ENCODE results near the gene KSR1. TPM values are rescaled to one million over a fixed set of nuclear protein-coding genes. Genes with fewer than 3 reads are reported as not detected.
A peak's percentile ranks its signal among the peaks of the same experiment; 100 is the strongest.
"Not testable (repeated sequence)": the region's sequence is repeated elsewhere in the genome, so short reads cannot be mapped to it uniquely, and the experiment has no call there.

KSR1 gene
- total RNA-seq, 4 donors from 2014 or later: 26.6 to 64.4 (median 42.2) TPM

GRCh38 chr17:27654136-27654535, 197.9 kb downstream of the KSR1 start:
- no peaks in the 10 kb centered on the region for H3K27me3 ChIP-seq
- no peak overlapping the region for H3K27ac ChIP-seq
- no peaks in the 10 kb centered on the region for H3K36me3 ChIP-seq
- H3K4me1 ChIP-seq: peaks cover 0 to 4% (median 0%) of the 10 kb centered on the region in 4 donors
- no peaks in the 10 kb centered on the region for H3K9me3 ChIP-seq
- no peak overlapping the region for H3K4me3 ChIP-seq
- no peak for DNase-seq
- TF ChIP-seq CTCF (IDR thresholded peaks at IDR 0.05) (no peak), POLR2A (IDR thresholded peaks at IDR 0.05) (no peak)

- Histone ChIP-seq H3K4me1 (no peaks in the 10 kb centered on the region), H3K9me3 (no peaks in the 10 kb centered on the region), H3K4me3 (no peak overlapping the region), H3K27ac (no peak overlapping the region), H3K36me3 (no peaks in the 10 kb centered on the region), H3K27me3 (no peaks in the 10 kb centered on the region)
- TF ChIP-seq CTCF (IDR thresholded peaks at IDR 0.05) (peak; percentile 68 to 94 (median 88)), POLR2A (IDR thresholded peaks at IDR 0.05) (no peak)
- DNase-seq: peak; percentile 57 to 88 (median 84)
Measured at GRCh38 chr17:27654654-27655524, 198.6 kb downstream of the KSR1 start.

- not testable (repeated sequence) for H3K4me1 ChIP-seq, H3K36me3 ChIP-seq, H3K4me3 ChIP-seq, H3K27ac ChIP-seq, H3K9me3 ChIP-seq, H3K27me3 ChIP-seq
- DNase-seq: peak in 1 of 3 donors; percentile 16
Measured at GRCh38 chr17:27655525-27656111, 199.4 kb downstream of the KSR1 start.

- H3K4me3 ChIP-seq, H3K27ac ChIP-seq, H3K27me3 ChIP-seq, H3K36me3 ChIP-seq, H3K4me1 ChIP-seq, H3K9me3 ChIP-seq: not testable (repeated sequence)
- DNase-seq: peak in 1 of 3 donors; percentile 14
Measured at GRCh38 chr17:27656620-27657019, 200.4 kb downstream of the KSR1 start.

- Histone ChIP-seq H3K27ac (no peak overlapping the region), H3K36me3 (no peaks in the 10 kb centered on the region), H3K4me1 (no peaks in the 10 kb centered on the region), H3K9me3 (no peaks in the 10 kb centered on the region), H3K27me3 (no peaks in the 10 kb centered on the region), H3K4me3 (no peak overlapping the region)
- TF ChIP-seq CTCF (IDR thresholded peaks at IDR 0.05) (no peak), POLR2A (IDR thresholded peaks at IDR 0.05) (no peak)
- DNase-seq: peak in 1 of 3 donors; percentile 31
Measured at GRCh38 chr17:27657620-27658019, 201.4 kb downstream of the KSR1 start.

- H3K4me3 ChIP-seq: no peak overlapping the region
- H3K4me1 ChIP-seq: no peaks in the 10 kb centered on the region
- H3K36me3 ChIP-seq: no peaks in the 10 kb centered on the region
- H3K9me3 ChIP-seq: no peaks in the 10 kb centered on the region
- no peak overlapping the region for H3K27ac ChIP-seq
- H3K27me3 ChIP-seq: no peaks in the 10 kb centered on the region
- DNase-seq: peak in 1 of 3 donors; percentile 1
- TF ChIP-seq CTCF (IDR thresholded peaks at IDR 0.05): no peak
- TF ChIP-seq POLR2A (IDR thresholded peaks at IDR 0.05): no peak
Measured at GRCh38 chr17:27659683-27660082, 203.4 kb downstream of the KSR1 start.

Data from Peyer's patch (tissue), 4 donors.